Stimulated activated CD4-positive, alpha-beta T cell treated with anti-CD3 and anti-CD28 coated beads, Interleukin-1b, Interleukin-23, amount 100 ng/mL, for 24 hours (primary cell): Measurements from ENCODE around the gene ASB8.
"Not testable (repeated sequence)": the region's sequence is repeated elsewhere in the genome, so short reads cannot be mapped to it uniquely, and the experiment has no call there.

Source experiments
- DNase-seq, 4 experiments: peaks; one replicate each; pipeline ENCODE4 v3.0.0-alpha.2; 2020; ENCODE audit warnings: low read depth in 4 of 4, low spot score in 1 of 4

The ASB8 gene

DNA sequence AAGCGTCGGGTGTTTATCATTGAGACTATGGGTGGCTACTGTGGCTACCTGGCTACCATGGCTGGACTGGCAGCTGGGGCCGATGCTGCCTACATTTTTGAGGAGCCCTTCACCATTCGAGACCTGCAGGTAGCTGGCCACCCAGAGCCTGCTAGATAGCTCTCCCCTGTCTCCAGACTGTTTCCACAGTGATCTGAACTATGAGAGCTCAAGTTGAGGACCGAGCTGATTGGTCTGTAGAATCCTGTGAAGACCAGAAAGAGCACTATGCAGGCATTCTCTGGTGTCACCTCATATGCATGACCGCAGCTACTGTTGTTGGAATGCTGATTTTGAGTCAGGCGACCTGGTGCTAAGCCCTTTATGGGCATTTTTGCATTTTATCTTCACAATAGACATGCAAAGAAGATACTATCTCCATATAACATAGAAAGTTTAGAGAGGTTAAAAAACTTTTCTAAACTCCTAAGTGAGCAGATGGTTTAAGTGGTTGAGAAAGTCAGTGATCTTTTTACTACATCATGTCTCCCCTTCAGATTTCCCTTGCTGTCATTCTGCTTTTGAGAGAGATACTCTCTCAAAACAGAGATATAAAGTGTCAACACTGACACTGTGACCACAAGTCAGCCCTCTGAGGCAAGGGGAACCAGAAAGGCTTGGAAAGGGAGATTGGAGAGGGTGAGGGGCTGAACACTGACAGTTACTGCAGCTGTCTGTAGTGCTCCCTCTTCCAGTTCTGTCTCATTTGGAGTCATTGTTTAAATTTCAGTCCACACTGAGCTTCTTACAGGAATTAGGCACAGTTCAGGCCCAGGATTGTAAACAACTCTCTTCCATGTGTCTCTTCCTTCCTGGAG, 14.3 kb downstream of the ASB8 start:
- no peak for DNase-seq

DNA sequence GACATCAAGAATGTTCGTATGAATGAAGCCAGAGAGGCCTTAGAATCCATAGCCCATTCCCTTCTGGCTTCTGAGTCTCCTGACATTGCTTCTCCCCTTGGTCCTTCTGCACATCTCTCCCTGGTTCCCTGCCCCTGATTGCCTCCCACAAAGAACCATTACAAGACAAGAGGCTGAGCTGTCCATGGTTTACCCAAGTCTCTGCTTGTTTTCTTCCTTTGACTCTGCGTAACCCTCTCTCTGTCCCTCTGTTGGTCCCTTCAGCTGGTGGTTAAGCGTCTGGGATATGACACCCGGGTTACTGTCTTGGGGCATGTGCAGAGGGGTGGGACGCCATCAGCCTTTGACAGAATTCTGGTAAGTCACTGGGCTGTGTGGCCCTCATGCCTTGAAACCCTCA, 22.3 kb downstream of the ASB8 start:
- no peak for DNase-seq

DNA sequence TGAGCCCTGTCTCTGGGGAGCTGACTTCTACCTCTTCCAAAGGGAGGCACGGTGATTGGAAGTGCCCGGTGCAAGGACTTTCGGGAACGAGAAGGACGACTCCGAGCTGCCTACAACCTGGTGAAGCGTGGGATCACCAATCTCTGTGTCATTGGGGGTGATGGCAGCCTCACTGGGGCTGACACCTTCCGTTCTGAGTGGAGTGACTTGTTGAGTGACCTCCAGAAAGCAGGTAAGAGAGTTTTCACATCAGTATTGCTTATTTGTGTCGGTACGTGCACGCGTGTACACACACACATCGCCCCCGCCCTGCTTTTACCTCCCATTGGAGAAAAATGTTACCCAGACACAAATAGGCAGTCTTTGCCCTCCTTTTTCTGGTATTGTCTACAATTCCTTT, 24.5 kb downstream of the ASB8 start:
- DNase-seq: no peak

DNA sequence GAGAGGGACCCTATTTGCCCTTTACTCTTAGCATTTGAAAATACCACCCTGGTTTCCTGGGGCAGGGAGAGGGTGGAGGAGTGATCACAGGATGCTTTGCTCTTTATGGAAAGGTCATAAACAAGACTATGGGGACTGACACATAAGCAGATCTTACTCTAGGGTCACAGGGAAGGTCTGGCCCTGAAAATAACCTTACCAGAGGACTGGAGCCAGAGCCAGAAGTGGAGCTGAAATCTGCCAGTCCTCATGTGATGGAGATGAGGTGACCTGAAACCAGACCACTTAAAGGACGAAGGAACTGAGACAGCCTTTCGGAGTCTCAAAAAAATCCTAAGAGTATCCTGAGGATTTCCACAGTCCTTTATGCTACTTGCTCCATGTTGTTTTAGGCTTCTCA, 25.8 kb downstream of the ASB8 start:
- no peak for DNase-seq

DNA sequence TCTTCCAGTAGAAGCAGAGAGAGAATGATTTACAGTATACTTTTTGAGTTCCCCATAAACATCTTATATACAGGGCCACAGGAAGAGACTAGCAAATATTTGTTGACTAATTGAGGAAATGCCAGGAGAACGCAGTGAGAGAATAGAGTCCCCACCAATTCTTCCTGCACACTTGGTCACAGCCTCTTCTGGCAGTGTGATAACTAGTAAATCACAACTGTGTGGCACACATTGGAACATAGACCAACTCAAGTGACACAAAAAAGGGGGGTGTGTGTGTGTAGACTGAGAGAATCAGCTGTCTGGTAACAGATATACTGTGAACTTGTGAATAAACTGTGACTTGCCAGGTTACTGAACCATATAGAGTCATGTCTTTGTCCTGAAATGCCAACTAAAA, 27.9 kb downstream of the ASB8 start:
- DNase-seq: no peak

DNA sequence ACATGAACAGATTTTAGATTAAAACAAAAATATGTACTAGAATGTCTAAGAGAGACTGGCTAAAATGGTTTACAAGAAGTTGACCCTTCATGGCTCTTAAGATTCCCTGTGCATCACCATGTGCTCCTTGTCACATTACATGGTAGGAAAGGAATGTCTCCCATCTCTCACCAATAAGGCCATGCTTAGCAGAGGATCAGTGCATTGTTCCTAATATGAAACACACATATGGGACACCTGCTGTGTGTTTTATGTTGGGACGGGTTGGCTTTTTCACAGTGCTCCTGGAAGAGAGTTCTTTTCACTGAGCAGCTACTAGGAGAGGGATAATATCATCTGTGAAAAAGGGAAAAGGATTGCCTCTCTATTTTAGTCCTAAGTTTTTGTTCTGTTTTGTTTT, 28.5 kb downstream of the ASB8 start:
- no peak for DNase-seq

DNA sequence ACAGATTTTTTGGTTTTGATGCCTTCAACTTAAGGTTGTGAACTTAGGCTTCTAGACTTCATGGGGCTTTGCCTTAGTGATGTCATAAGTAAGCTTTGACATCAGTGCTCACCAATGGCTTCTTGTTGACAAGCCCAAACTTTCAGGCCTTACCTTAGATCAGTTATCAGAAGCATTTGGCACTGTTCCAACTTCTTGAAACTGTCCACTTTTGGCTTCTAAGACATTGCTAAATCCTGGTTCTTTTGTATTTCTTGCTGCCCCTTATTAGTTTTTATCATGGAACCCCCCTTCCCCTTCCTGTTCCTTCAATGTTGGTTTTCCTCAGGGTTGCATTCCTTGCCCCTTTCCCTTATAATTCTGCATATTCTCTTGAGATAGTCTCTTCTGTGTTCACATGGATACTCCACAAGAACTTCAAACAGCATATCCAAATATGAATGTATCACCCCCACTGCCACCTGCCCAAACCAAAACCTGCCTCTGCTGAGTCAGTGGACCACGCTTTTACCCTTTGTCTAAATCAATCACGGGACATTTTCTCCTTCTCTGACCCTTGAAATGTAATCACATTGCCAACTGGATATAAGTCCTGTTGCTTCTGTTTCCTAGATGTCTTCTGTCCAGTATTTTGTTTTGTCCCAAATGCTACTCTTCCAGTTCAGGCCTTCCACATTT, 30.2 kb downstream of the ASB8 start:
- no peak for DNase-seq

DNA sequence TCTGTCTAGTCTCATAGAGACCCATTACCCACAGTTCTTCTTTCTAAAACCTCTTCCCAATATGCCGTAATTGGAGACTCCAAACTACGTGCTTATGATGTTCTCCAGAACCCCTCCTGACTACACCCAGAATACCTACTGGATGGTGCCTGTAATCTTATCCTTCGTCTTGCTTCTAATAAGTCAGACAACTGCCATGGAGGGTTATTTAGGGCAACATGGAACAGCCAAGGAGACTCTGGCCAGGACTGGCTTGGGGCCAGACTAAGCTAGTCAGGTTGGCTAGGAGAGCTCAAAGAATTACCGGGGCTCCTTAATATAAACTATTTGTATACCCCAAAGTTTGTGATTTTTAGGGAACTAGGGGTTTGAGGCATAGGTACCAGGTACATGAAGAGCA, 31.3 kb downstream of the ASB8 start:
- no peak for DNase-seq

DNA sequence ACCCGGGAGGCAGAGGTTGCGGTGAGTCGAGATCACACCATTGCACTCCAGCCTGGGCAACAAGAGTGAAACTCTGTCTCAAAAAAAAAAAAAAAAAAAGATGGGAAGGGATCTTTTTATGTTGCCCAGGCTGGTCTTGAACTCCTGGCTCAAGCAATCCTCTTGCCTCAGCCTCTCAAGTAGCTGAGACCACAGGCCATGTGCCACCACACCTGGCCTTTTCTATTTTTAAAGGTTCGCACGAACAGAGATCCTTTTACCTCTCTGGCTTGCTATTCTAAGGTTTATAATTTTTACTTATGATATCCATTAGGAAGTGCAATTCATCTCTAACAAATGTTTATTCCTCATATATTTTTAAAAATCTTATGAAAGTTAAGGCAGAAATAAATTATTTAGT, 31.8 kb downstream of the ASB8 start:
- not testable (repeated sequence) for DNase-seq

DNA sequence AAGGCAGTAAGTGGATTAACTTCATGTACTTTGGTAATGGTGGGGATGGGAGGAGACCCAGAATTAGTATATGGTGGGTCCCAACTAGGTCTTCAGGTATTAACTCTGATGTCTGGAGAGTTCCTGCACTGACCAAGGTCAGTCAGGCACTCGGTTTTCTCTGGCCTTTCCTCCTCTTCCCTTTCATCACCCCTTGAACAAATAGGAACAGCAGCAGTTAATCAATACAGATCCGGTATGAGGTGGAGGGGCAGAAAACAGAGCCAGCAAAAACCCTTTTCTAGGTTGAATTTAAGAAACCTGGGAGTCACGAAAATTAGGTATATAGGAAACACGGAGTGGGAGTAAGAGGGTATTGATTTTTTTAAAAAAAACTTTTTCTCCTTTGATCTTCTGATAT, 34.1 kb downstream of the ASB8 start:
- DNase-seq: no peak

DNA sequence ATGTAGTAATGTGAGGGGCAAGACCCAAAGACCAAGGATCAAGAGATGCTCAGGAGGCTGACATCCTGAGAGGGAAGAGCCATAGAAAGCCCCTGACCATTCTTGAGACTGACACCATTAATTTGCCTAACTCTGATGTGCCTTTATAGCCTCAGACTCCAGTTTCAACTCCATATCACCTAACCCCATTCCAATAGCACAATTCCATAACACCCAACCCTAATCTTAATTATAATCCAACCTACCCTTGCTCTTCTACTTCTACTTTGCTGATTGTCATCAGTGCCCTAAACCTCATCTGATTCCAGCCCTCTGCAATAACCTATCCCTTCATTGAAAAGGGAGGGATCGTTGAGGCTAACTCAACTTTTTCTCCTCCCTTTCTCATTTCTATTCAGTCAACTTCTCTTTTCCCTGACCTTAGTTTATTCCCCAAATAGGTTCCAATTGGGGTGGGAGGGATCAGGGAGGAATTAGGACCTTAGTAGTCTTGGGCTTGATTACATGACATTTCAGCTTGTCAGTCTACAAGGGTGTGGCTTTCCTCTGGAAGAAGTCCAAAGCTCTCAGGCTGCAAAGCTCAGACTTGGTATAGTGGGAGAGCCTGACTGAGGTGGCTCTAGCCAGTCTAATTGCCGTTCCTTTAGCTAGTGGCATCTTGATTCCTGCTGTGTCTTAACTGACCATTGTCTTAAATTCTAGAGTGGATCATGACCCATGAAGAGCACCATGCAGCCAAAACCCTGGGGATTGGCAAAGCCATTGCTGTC, 35.1 kb downstream of the ASB8 start:
- no peak for DNase-seq

DNA sequence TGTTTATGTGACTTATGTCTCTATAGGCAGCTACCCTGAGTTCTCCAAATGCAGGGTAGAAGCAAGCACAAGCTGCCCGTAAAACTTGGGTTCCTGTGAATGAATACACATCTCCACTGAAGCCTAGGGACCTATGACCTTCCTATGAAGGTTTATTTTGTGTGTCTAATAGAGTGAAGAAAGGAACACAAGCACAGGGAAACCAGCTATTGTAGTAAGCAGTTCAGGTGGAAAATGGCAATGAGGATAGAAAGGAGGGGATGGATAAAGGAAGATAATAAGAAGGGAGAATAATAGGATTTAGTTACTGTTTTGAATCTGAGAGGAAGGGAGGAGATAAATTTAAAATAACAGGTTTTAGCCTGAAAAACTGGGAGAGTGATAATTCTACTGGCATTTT, 35.8 kb downstream of the ASB8 start:
- DNase-seq: no peak

DNA sequence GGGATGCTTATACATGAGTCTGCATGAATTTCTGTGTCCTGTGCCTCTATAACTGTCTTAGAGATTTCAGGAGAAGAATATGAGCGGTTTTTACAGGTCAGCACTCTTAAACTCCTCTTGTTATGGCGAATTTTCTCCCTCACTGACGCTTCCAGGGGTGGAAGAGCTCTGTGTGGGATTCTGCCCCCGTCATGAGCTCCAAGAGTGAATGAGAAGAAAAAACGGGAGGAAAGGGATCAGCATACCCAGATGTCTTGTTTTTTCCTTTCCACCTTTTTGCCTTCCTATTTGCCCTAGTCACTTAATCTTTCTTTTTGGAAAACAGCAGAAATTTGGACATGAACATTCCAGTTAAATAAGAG, 37.5 kb downstream of the ASB8 start:
- DNase-seq: no peak

DNA sequence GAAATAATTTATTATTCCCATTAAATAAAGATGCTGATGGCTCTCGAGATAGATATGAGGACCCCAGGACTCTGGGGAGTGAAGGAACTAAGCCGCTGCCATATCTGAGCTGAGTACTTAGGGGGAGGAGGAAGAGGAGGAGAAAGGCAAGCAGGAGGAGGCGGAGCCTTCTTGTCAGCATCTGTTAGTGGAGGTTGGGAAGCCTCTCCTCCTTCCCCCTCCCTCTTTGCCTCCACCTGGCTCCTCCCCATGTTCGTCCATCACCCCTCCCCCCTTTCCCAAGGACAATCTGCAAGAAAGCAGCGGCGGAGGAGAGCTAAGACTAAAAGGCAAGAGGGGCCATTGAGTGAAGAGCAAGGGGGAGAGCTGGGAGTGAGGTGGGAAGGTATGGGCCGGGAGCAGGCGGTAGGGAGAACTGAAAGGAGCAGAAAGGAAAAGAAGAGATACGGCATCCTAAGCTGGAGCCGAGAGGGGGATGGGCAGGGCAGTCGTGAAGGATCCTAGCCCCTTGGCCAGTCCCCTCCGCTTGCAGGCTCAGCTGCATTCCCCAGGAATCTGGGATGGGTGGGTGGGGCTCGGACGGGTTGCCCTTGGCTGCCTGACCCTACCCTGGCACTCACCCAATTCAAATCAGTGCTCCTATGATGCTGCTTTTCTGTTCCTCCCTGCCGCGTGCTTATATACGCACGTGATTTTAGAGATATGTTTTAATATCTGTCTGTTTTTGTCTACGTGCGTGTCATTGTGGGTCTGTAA, 38.1 kb downstream of the ASB8 start, which contains the start of gene PFKM:
TSS of gene PFKM (plus strand) at position 287 of the 756 bp plus-strand sequence. CDS start 3,411 bp downstream, outside the sequence.
- peak; percentile 32 to 72 (median 50) for DNase-seq

DNA sequence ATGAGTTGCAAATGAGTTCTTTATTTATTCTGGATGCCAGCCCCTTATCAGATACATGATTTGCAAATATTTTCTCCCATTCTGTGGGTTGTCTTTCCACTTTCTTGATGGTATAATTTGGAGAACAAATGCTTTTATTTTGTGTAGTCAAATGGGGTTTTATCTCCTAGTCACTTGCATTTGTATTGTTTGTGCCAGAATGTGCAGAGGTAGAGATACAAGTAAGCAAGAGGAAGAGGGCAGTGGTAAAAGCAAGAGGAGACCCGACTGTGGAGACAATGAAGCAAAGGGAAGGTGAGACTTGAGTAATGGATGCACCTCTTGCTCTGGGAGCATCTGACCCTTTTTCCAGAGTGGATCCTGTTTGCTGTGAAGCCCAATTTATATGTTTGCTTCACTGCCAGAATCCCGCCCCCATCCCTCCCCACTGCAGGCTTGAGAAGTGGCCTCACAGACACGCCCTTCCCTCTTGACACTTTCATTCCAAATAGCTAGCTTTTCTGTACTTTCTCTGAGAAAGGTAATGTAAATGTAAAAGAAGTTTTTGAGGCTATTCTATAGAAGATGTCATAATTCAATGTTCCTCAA, 38.9 kb downstream of the ASB8 start:
- DNase-seq: no peak

DNA sequence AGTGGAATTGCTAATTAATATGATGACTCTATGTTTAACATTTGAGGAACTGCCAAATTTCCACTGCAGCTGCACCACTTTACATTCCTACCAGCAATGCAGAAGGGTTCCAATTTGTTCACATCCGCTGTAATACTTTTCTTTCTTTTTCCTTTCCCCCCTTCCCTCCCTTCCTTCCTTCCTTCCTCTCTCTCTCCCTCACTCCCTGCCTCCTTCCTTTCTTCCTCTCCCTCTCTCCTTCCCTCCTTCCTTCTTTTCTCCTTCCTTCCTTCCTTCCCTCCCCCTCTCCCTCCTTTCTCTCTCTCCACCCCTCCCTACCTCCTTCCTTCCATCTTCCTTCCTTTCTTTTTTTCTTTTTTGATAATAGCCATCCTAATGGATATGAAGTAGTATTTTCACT, 41.4 kb downstream of the ASB8 start:
- DNase-seq: no peak

DNA sequence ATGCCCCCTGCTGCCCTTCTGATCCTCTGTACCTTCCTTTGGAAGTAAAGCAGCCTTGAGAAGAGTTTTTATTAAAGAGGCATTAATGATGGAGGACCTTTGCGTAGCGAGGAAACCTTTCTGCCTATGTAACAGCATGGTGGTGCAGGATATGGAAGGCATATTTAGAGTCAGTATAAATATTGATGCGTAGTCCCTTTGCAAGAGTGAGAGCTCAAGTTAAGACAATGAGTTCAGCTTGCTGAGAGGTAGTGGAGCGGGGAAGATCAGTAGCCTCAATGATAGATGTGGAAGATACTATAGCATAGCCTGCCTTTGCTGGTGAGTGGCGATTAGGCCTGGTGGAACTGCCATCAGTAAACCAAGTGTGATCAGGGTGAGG, 46.0 kb downstream of the ASB8 start:
- not testable (repeated sequence) for DNase-seq

DNA sequence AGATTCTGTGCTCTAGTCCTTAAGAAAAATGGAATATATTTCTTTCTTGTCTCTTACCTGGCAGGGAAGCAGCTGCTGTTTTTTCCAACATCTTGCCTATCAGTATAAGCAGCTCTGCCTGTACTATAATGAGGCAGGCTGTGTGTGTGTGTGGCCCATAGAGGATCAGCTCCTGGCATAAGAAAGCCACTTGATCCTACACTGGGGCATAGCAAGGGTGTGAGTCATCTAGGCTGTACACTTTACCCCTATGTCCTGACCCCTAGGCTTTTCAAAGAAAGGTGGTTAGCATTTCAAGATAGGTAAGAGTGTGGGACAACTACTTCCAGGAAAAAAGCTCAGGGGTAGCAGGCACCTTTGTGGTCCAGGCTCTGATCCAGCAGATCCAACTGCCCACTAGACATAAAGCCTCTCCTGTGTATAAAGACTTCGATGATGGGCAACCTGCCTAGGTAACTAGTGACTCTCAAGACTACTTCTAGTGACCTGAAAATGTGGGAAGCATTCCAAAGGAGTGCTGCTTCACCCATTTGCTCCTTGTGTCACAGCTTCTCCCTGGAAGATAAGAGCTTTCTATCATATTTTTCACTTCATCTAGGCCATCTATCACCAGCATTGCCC, 46.5 kb downstream of the ASB8 start:
- no peak for DNase-seq

DNA sequence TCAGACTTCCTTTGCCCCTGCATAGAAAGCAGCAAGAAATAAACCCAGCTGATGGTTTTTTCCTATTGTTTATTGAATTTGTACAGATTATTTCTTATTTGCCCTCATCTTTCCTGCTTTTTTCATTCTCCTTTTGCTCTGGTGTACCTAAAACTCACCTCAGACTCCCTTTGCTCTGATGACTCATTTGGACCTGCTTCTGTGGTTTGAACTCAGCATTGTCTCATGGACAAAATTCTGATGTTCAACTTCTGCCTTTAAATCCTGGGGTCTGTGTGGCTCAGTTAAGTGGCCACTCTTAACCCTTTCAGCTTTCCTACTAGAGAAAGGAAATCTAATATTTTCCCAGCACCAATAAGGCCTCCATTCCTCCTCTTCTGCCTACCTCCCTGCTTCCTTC, 47.9 kb downstream of the ASB8 start:
- DNase-seq: no peak
